Frontal cortex (tissue), 4 donors: ENCODE results near the gene ATP6V0A4. TPM values are rescaled to one million over a fixed set of nuclear protein-coding genes. Genes with fewer than 3 reads are reported as not detected.
"Not testable (repeated sequence)": the region's sequence is repeated elsewhere in the genome, so short reads cannot be mapped to it uniquely, and the experiment has no call there.

Experiments used
- DNase-seq, 2 donors: peaks; one replicate each; pipeline ENCODE4 v3.0.0; 2012; ENCODE audit warnings: low spot score in 2 of 2
- FAIRE-seq: peaks from 2 replicates; lab custom pipeline; 2012; peaks lifted over from hg19 to GRCh38; lab: Jason Lieb, UNC
- total RNA-seq: library from RNA; depleted of rRNA; stranded (reverse); fragments of >200 nt; gene quantifications from one replicate; pipeline ENCODE4 v1.2.3, GENCODE V29; 2014
- donor health status: control.
- donor health status: control.
- donor health status: control.

Gene ATP6V0A4
- total RNA-seq, 1 donor from 2014 or later = 2.4 TPM

- DNase-seq (no peak), FAIRE-seq (no peak)
Measured at GRCh38 chr7:138712652-138713051, 85.3 kb downstream of the ATP6V0A4 start.

DNA sequence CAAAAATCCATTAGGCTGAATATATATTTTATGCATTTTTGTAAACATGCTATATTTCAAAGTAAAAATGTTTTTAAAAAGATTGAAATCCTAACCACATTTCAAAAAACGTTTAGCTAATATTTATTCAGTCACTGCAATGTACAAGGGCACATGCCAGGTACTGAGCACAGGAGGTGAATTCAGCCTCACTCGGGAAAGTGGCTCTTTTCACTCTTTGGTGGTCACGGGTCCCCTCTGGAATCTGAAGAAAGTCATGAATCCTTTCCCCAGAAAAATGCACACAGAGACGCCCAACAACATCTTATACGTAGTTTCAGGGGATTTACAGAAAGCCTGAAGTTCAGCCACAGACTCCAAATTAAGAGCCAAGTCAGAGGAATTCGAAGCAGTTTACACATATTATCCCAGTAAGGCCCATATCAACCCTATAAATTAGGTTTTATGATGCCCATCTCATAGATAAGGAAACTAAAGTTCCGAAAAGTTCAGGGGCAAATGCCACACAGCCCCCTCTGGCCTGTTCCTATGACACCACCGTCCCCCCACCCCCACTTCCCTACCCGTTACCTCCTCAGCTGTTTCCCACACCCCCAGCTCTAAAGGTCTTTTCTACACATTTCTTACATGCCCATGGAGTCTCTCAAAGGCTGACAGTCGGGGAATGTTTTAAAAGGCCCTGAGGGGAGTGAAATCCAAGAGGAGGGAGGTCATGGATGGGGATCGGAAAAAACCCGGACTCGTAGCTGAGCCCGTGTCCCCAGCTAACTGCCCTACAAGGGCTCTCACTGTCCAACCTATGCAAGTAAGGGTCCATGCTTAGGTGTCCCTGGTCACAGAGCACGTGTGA, 87.2 kb downstream of the ATP6V0A4 start:
- FAIRE-seq (no peak), DNase-seq (no peak)

GRCh38 chr7:138705167-138705566, 92.8 kb downstream of the ATP6V0A4 start:
- no peak for DNase-seq
- no peak for FAIRE-seq

DNA sequence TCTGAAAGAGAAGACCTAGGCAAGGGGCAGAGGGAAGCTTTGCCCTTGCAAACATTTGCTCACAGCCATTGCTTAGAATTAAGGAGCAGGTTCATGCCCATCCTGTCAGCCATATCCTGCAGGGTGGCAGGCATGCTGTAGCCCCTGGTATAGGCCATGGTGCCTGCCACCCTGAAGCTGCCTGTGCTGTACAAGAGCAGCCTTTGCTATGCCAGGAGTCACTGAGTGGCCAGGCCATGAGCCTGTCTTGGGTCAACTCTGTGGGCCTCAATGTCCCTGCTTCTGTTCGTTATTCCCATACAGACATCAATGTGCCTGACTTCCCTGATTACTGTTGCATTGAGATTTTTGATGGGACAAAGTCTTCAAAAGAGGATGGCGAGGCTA, 96.5 kb downstream of the ATP6V0A4 start:
- no peak for DNase-seq
- FAIRE-seq = no peak

DNA sequence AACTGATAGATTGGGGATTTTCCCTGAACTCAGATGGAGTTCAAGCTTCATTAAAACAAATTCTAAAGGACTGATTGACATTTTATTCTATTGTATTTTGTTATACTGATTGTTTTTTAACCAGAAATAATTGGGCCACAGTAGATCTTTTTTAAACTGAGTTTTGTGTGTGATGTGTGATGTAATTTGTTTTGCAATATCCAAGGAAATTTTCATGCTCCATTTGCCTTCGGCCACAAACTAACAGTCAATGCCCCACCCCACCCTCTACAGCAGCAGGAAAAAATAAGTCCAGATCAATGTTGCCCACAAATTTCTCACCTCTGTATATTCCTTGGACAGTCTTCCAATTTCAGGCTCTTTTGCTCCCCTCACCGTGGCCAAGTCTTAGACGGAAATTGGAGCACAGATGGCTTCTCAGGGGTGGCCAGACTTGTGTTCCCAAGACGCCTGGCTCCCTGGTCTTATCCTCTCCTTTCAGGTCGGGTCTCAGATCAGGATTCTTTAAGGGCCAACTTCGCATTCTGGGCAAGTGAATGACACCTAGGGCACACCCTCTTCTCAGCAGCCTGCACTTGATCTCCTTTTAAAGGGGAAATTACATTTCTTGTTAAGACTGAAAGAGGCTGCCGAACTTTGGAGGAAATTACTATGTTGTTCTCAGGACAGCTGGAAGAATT, 97.0 kb downstream of the ATP6V0A4 start, which contains the start of gene SVOPL:
SVOPL (minus strand) TSS at position 506 of the 680 bp plus-strand sequence. CDS start 22,317 bp downstream, outside the sequence.
- no peak for DNase-seq
- no peak for FAIRE-seq

DNA sequence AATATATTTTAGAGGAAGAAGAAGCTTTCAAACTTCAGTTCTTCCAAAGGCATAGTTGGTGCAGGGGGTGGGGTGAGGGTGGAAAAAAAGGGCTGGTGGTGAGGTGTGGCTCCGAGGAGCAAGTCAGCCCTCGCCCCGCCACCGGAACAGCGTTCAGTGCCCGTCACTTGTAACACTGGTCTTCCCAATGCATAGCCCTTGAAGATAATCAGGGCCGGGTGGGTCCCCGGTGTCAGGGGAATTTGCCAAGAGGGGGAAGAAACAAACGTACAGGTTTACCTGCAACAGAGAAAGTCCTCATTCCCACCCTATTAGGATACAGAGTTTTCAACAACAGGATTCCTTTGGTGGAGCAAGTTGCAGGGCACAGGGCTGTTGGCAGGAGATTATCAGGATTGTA, 98.3 kb downstream of the ATP6V0A4 start:
- DNase-seq = no peak
- FAIRE-seq = no peak

- DNase-seq = no peak
- FAIRE-seq = no peak
Measured at GRCh38 chr7:138698281-138698680, 99.7 kb downstream of the ATP6V0A4 start.

GRCh38 chr7:138697535-138698182, 100.3 kb downstream of the ATP6V0A4 start:
- DNase-seq (no peak), FAIRE-seq (no peak)

DNA sequence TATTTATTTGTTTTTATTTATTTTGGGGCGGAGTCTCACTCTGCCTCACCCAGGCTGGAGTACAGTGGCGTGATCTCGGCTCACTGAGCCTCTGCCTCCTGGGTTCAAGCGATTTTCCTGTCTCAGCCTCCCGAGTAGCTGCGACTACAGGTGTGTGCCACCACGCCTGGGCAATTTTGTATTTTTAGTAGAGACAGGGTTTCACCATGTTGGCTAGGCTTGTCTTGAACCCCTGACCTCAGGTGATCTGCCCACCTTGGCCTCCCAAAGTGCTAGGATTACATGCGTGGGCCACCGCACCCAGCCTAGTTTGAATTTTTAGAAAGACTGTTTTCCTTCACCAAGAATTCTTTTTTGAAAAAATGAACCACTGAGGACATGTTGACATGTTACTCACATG, 102.2 kb downstream of the ATP6V0A4 start:
- not testable (repeated sequence) for FAIRE-seq, DNase-seq

GRCh38 chr7:138695106-138695505, 102.9 kb downstream of the ATP6V0A4 start:
- DNase-seq (no peak), FAIRE-seq (no peak)

DNA sequence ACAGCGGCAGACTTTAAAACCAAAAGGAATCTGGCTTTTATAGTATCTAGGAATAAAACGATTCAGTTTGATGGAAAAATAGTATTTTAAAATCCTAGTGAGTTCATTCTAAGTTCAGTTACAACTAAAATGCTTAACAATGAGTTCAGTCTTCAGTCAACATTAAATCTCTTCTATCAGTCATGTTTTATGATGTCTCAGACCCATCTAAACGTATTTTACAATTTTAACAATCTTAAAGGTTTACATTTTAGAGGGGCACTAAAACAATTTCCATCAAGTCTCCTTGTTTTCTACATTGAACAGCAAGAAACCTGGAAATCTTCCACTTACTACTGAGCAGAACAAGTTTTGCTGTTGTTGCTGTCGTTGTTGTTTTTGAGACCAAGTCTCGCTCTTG, 106.8 kb downstream of the ATP6V0A4 start:
- FAIRE-seq (no peak), DNase-seq (no peak)

DNA sequence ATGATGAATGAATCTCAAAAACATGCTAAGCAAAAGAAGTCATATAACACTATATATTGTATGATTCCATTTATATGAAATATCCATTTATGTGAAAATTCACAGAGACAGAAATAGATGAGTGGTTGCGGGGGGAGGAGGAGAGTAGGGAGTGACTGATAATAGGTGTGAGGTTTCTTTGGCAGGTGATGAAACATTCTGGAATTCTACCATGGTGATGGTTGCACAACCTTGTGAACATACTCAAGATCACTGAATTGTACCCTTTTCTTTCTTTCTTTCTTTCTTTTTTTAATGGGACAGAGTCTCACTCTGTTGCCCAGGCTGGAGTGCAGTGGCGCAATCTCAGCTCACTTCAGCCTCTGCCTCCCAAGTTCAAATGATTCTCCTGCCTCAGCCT, 107.5 kb downstream of the ATP6V0A4 start:
- FAIRE-seq (no peak), DNase-seq (no peak)

DNA sequence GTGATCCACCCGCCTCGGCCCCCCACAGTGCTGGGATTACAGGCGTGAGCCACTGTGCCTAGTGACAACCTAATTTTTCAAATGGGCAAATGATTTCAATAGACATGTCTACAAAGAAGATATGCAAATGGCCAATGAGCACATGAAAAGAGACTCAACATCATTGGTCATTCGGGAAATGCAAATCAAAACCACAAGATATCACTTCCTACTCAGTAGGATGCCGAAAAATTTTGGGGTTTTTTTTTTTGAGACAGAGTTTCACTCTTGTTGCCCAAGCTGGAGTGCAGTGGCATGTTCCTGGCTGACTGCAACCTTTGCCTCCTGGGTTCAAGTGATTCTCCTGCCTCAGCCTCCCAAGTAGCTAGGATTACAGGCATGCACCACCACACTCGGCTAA, 110.0 kb downstream of the ATP6V0A4 start:
- not testable (repeated sequence) for FAIRE-seq, DNase-seq

DNA sequence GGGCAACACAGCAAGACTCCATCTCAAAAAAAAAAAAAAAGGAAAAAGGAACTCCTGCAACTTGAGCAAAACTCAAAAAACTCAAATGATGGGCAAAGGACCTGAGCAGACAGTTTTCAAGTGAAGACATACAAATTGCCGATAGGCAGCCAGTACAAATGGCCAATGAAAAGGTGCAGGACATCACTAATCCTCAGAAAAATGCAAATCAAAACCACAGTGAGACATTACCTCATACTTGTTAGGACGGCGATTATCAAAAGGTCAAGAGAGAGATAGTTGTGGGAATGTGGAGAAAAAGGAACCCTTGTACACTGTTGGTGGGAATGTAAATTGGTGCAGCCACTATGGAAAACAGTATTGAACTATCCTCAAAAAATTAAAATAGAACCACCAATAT, 113.7 kb downstream of the ATP6V0A4 start:
- no peak for FAIRE-seq
- no peak for DNase-seq

GRCh38 chr7:138679793-138680192, 118.2 kb downstream of the ATP6V0A4 start:
- FAIRE-seq = no peak

GRCh38 chr7:138670594-138670993, 127.4 kb downstream of the ATP6V0A4 start:
- no peak for DNase-seq
- FAIRE-seq = no peak

More at GRCh38 chr7:138679793-138680192, 118.2 kb downstream of the ATP6V0A4 start:
- no peak for DNase-seq

GRCh38 chr7:138669364-138669763, 128.6 kb downstream of the ATP6V0A4 start:
- no peak for DNase-seq
- no peak for FAIRE-seq

- FAIRE-seq (no peak), DNase-seq (no peak)
Measured at GRCh38 chr7:138668946-138669345, 129.1 kb downstream of the ATP6V0A4 start.

DNA sequence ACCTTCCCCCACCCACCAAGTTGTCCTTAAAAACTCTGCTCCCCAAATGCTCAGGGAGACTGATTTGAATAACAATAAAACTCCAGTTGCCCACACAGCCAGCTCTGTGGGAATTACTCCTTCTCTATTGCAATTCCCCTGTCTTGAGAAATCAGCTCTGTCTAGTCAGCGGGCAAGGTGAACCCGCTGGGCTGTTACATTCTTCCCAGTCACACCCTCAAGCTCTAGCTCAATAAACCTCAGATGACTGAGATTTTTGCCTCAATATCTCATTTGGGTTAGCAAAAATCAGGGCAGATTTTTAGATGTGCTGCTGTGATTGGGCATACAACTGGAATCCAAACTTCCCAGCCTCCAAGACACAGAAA, 129.8 kb downstream of the ATP6V0A4 start:
- DNase-seq (no peak), FAIRE-seq (no peak)

- FAIRE-seq (no peak), DNase-seq (no peak)
Measured at GRCh38 chr7:138667535-138668228, 130.3 kb downstream of the ATP6V0A4 start.
